ENCODE results near the gene PRKCZ.

GRCh38 chr1:2134621-2135307, 84.6 kb downstream of the PRKCZ start:
- no peak for TF ChIP-seq EZH2 (IDR thresholded peaks at IDR 0.05; ENCODE audit: low read depth, unreplicated experiment)
- TF ChIP-seq, protein P1, sequence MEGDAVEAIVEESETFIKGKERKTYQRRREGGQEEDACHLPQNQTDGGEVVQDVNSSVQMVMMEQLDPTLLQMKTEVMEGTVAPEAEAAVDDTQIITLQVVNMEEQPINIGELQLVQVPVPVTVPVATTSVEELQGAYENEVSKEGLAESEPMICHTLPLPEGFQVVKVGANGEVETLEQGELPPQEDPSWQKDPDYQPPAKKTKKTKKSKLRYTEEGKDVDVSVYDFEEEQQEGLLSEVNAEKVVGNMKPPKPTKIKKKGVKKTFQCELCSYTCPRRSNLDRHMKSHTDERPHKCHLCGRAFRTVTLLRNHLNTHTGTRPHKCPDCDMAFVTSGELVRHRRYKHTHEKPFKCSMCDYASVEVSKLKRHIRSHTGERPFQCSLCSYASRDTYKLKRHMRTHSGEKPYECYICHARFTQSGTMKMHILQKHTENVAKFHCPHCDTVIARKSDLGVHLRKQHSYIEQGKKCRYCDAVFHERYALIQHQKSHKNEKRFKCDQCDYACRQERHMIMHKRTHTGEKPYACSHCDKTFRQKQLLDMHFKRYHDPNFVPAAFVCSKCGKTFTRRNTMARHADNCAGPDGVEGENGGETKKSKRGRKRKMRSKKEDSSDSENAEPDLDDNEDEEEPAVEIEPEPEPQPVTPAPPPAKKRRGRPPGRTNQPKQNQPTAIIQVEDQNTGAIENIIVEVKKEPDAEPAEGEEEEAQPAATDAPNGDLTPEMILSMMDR (conservative IDR thresholded peaks at IDR 0.05; ENCODE audit: low read depth in 2 of 2): no peak
- no peak for TF ChIP-seq POLR2AphosphoS5 (IDR thresholded peaks at IDR 0.05; ENCODE audit: low read depth)
- no peak for TF ChIP-seq EZH2phosphoT487 (IDR thresholded peaks at IDR 0.05; ENCODE audit: unreplicated experiment)
- TF ChIP-seq ZNF114 (CRISPR knock-in tag; IDR thresholded peaks at IDR 0.05): no peak
- no peak for TF ChIP-seq REST (IDR thresholded peaks at IDR 0.05; ENCODE audit: unreplicated experiment)
- no peak for TF ChIP-seq CREB1 (CRISPR knock-in tag; IDR thresholded peaks at IDR 0.05; ENCODE audit: low read depth)
- no peak for TF ChIP-seq ZNF462 (CRISPR knock-in tag; IDR thresholded peaks at IDR 0.05)
- no peak for TF ChIP-seq JUNB (IDR thresholded peaks at IDR 0.05; ENCODE audit: unreplicated experiment)
